ENCODE measurements around the gene DBT. TPM values are rescaled to one million over a fixed set of nuclear protein-coding genes. Genes with fewer than 3 reads are reported as not detected.

Gene DBT
- total RNA-seq, 6 experiments from 2014 or later = 5.1 to 32.5 (median 18.2) TPM

DNA sequence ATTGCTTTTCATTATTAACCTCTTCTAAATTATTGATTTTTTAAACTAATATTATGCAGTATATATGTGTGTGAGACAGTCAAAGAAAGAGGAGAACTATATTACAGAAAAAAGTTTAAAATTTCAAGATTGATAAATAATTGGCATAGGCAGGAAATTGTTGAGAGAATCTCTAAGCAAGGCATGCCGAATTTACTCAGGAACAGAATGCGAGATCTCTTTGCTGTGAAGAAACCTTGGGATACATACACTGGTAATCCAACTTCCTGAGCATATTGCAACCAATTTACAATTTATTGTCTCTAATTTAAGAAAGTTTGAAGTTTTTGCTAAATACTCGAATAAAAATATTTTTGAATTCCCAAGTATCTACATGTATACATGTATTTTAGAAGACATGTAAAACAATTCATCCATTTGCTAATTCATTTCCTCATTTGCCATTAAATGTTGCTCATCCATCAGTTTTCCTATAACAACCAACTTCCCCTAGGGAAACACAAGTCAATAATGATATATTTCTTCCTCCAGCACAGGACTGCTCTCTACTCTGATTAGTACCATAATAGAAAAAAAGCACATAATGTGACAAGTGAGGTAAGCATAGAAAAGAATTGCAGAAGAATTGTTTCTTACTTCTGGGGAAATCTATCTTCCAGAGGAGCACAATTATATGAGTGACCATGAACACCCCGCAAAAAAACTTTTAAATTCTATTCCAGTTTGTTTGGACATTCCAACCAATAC is 72.2 kb downstream of the DBT start:
- 73% methylated on average over 4 of the region's 4 CpGs for WGBS (ENCODE audit: insufficient coverage, low coverage, low lambda C conversion rate, missing lambda C conversion rate)
- ATAC-seq (no peak), DNase-seq (no peak)
- H3K4me3 ChIP-seq = no peak overlapping the region
- TF ChIP-seq, protein P1, sequence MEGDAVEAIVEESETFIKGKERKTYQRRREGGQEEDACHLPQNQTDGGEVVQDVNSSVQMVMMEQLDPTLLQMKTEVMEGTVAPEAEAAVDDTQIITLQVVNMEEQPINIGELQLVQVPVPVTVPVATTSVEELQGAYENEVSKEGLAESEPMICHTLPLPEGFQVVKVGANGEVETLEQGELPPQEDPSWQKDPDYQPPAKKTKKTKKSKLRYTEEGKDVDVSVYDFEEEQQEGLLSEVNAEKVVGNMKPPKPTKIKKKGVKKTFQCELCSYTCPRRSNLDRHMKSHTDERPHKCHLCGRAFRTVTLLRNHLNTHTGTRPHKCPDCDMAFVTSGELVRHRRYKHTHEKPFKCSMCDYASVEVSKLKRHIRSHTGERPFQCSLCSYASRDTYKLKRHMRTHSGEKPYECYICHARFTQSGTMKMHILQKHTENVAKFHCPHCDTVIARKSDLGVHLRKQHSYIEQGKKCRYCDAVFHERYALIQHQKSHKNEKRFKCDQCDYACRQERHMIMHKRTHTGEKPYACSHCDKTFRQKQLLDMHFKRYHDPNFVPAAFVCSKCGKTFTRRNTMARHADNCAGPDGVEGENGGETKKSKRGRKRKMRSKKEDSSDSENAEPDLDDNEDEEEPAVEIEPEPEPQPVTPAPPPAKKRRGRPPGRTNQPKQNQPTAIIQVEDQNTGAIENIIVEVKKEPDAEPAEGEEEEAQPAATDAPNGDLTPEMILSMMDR (IDR thresholded peaks at IDR 0.05) = no peak
- TF ChIP-seq POLR2A (IDR thresholded peaks at IDR 0.05) = no peak
- H3K36me3 ChIP-seq = no peaks in the 10 kb centered on the region
- no peaks in the 10 kb centered on the region for H3K27me3 ChIP-seq
- no peaks in the 10 kb centered on the region for H3K4me1 ChIP-seq
- intact Hi-C loops (cut with DNase I) = no loop called here
- no peak overlapping the region for H3K27ac ChIP-seq
- H3K9me3 ChIP-seq = no peaks in the 10 kb centered on the region

DNA sequence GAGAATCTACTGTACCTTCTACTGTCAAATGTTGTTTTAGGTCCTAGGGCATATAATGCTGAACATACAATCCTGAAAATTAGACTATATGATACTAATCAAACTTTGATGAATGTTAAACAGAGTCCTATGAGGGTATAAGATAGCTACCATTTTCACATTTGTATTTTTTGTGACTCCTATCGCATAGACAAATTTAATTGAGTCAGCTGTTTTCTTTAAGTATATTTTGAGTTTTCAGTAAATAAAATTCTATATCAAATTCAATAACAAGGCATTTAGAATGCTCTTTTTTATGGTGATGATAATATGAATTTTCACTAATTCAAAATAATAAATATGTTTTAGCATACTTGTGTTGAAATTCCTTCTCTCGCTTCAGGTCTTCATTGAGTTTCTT is 81.6 kb downstream of the DBT start:
- Histone ChIP-seq H3K27ac (no peak overlapping the region), H3K36me3 (no peaks in the 10 kb centered on the region), H3K4me3 (no peak overlapping the region), H3K9me3 (no peaks in the 10 kb centered on the region), H3K27me3 (no peaks in the 10 kb centered on the region), H3K4me1 (no peaks in the 10 kb centered on the region)
- no peak for TF ChIP-seq POLR2A (IDR thresholded peaks at IDR 0.05)
- TF ChIP-seq, protein P1 (IDR thresholded peaks at IDR 0.05) = no peak
- WGBS (ENCODE audit: insufficient coverage, low coverage, low lambda C conversion rate, missing lambda C conversion rate) = 96% methylated on average over 2 of the region's 2 CpGs
- ATAC-seq = no peak
- intact Hi-C loops (cut with DNase I) = no loop called here
- no peak for DNase-seq

DNA sequence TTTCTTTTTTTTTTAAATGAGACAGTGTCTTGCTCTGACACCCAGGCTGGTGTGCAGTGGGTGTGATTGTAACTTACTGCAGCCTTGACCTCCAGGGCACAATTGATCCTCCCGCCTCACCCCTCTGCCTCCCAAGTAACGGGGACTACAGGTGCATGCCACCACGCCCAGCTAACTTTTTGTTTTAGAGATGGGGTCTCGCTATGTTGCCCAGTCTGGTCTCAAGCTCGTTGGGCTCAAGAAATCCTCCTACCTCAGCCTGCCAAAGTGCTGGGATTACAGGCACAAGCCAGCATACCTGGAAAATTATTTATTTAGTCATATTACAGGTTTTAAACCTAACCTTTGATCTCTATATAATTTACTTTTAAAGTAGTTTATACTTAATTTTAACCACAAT is 84.9 kb downstream of the DBT start:
- Histone ChIP-seq H3K4me3 (no peak overlapping the region), H3K27me3 (no peaks in the 10 kb centered on the region), H3K27ac (no peak overlapping the region), H3K4me1 (no peaks in the 10 kb centered on the region), H3K9me3 (no peaks in the 10 kb centered on the region), H3K36me3 (no peaks in the 10 kb centered on the region)
- TF ChIP-seq, protein P1 (IDR thresholded peaks at IDR 0.05) = no peak
- no peak for TF ChIP-seq POLR2A (IDR thresholded peaks at IDR 0.05)
- 93% methylated on average over 3 of the region's 5 CpGs for WGBS (ENCODE audit: insufficient coverage, low coverage, low lambda C conversion rate, missing lambda C conversion rate)
- ATAC-seq (no peak), DNase-seq (no peak)
- intact Hi-C loops (cut with DNase I) = no loop called here

DNA sequence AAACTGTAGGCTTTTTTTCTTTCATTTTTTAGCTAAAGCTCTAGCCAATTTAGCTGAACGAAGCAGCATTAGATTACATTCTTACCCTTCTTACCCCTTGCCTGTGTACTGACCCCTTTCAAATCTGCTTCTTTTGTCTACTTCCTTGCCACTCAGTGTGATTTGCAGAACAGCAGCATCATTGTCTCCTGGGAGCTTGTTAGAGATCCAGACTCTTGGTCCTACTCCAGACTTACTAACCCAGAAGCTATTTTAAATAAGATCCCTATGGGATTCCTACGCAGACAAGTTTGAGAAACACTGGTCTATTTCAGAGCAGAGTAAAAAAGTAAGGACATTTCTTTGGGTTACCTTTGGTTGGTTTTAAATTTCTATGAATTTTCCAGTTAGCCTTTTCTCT is 85.4 kb downstream of the DBT start:
- TF ChIP-seq POLR2A (IDR thresholded peaks at IDR 0.05) = no peak
- TF ChIP-seq, protein P1 (IDR thresholded peaks at IDR 0.05) = no peak
- no peaks in the 10 kb centered on the region for H3K36me3 ChIP-seq
- H3K4me1 ChIP-seq = no peaks in the 10 kb centered on the region
- WGBS (ENCODE audit: insufficient coverage, low coverage, low lambda C conversion rate, missing lambda C conversion rate) = 62% methylated on average over 2 of the region's 2 CpGs
- no peaks in the 10 kb centered on the region for H3K9me3 ChIP-seq
- no peaks in the 10 kb centered on the region for H3K27me3 ChIP-seq
- intact Hi-C loops (cut with DNase I) = no loop called here
- DNase-seq = no peak
- ATAC-seq = no peak
- H3K27ac ChIP-seq = no peak overlapping the region
- H3K4me3 ChIP-seq = no peak overlapping the region

DNA sequence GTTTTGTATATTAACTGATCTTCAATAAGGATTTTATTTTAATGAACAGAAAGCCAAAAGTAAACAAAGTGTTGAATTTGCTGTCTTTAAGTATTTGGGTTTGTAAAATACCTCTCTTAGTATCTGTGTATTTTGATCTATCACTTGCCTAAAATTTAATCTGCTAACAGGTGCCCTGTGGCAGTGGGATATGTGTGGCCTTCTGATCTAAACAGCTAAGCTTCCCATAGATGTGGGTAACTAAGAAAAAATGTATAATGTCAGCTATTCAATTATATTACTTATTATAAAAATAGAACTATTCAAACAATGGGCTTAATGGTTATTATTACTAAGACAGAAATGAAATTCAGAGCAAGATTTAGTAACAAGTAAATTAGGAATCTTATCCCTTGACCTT is 86.8 kb downstream of the DBT start:
- Histone ChIP-seq H3K27ac (no peak overlapping the region), H3K9me3 (no peaks in the 10 kb centered on the region), H3K4me3 (no peak overlapping the region), H3K4me1 (no peaks in the 10 kb centered on the region), H3K36me3 (no peaks in the 10 kb centered on the region), H3K27me3 (no peaks in the 10 kb centered on the region)
- TF ChIP-seq, protein P1 (IDR thresholded peaks at IDR 0.05) = no peak
- TF ChIP-seq POLR2A (IDR thresholded peaks at IDR 0.05) = no peak
- DNase-seq = no peak
- intact Hi-C loops (cut with DNase I) = no loop called here
- ATAC-seq = no peak

Data from right lobe of liver (tissue), 6 donors.